IPS DF 19.7 (cell line): ENCODE measurements around the gene FRMD7.
"Not testable (repeated sequence)": the region's sequence is repeated elsewhere in the genome, so short reads cannot be mapped to it uniquely, and the experiment has no call there.

Experiments used
- DNase-seq: peaks from one replicate; pipeline ENCODE4 v3.0.0-alpha.2; 2013; ENCODE audit warnings: low read depth, low spot score

FRMD7 gene

GRCh38 chrX:132127743-132128142, at the start of gene FRMD7:
Gene FRMD7 (minus strand): TSS chrX:132128020. CDS start chrX:132127844, 176 bp downstream.
- no peak for DNase-seq

- DNase-seq, result no peak
Observed at GRCh38 chrX:132173647-132174046, 45.8 kb upstream of the FRMD7 start.

DNA sequence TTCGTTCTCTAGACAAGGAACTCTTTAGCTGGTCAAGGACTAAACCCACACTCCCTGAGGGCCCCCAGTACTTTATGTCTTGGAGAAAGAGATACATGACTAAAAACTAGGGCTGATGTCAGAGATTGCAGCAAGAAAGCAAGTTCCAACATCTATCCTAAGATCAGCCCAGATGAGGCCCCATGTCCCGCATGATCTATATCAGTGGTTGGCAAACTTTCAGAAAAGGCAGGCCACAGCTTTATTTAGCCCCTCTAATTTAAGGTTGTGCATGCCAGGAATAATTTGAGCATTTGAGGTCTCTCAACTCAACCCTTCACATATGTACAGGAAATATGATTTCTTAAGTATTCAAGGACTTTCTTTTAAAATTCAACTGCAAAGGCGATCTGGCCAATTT, 44.1 kb upstream of the FRMD7 start:
- DNase-seq, result no peak

DNA sequence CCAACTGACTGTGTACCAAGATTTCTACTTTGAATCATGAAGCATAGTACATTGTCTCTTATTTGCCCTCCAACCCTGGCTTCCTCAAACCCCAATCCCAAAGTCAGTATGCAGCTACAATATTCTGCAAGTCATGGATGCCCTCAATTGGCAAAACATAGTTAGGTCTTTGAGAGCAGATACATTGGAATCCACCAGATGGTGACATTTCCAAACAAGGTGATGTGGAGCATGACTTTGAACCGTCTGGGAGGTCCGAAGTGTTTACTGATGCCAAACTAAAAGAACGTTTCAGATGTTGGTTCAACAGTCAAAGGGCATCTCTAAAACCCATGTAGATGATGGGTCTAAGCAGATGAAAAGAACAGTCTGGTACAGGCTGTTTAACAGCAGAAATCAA, 43.7 kb upstream of the FRMD7 start:
- no peak for DNase-seq

- no peak for DNase-seq
Observed at GRCh38 chrX:132169554-132169953, 41.7 kb upstream of the FRMD7 start.

GRCh38 chrX:132165651-132166050, 37.8 kb upstream of the FRMD7 start:
- no peak for DNase-seq

DNA sequence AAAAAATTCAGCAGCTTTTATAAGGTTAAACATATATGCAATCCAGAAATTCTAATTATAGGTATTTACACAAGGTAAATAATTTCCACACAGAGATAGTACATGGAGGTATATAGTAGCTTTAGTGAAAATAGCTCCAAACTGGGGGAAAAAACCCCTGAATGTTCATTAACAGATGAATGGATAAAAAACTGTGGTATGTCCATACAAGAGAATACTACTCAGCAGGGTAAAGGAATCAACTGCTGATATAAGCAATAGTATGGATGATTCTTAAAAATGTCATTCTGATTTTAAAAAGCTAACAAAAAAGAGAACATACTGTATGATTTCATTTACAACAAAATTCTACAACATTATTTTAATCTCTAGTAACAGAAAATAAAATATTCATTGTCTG, 37.2 kb upstream of the FRMD7 start:
- no peak for DNase-seq

DNA sequence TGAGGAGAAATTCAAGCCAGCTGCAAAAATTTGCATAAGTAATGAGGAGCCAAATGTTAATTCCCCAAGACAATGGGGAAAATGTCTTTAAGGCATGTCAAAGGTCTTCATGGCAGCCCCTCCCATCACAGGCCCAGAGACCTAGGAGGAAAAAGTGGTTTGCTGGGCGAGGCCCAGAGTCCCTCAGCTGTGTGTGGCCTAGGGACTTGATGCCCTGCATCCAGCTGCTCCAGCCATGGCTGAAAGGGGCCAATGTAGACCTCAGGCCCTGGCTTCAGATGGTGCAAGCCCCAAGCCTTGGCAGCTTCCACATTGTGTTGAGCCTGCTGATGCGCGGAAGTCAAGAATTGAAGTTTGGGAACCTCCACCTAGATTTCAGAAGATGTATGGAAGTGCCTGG, 35.3 kb upstream of the FRMD7 start:
- not testable (repeated sequence) for DNase-seq

GRCh38 chrX:132153166-132153565, 25.3 kb upstream of the FRMD7 start:
- no peak for DNase-seq

- no peak for DNase-seq
Observed at GRCh38 chrX:132146456-132146855, 18.6 kb upstream of the FRMD7 start.

- no peak for DNase-seq
Observed at GRCh38 chrX:132144061-132144460, 16.2 kb upstream of the FRMD7 start.

DNA sequence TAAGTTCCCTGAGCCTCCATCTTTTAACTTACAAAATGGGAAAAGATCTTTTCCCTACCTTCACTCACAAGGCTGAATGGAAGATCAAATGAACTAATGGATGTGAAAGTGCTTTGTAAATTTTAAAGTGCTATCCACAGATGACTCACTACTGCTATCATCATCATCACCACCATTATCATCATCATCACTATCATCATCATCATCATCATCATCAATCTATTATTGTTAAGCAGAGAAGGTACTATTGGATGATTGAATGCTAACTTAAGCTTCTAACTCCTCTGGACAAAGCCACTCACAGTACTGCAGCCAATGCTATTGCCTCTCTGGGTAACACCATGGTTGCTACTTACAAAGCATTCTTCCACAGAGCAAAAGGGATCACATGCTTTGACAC, 1.9 kb downstream of the FRMD7 start:
- no peak for DNase-seq

- DNase-seq, result no peak
Observed at GRCh38 chrX:132120913-132121312, 6.9 kb downstream of the FRMD7 start.

- no peak for DNase-seq
Observed at GRCh38 chrX:132119821-132120515, 7.9 kb downstream of the FRMD7 start.

- DNase-seq, result no peak
Observed at GRCh38 chrX:132119283-132119682, 8.5 kb downstream of the FRMD7 start.

DNA sequence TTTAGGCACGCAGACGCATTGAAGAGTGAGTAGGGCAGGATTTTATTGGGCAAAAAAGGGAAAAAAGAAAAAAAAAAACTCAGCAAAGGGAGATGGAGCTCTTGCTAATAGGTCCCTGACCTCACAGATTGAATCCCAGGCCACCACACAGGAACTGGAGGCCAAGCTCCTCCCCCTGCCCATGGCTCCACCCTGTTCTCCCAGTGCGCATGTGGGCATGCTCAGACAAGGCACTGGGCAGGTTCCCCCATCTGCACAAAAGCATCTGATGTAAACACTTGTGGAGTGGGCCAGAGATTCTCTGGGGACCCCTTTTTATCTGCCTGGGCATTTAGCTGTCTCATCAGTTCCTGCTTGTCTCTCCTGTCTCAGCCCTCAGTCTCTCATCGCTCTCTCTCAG, 9.5 kb downstream of the FRMD7 start:
- DNase-seq, result no peak

DNA sequence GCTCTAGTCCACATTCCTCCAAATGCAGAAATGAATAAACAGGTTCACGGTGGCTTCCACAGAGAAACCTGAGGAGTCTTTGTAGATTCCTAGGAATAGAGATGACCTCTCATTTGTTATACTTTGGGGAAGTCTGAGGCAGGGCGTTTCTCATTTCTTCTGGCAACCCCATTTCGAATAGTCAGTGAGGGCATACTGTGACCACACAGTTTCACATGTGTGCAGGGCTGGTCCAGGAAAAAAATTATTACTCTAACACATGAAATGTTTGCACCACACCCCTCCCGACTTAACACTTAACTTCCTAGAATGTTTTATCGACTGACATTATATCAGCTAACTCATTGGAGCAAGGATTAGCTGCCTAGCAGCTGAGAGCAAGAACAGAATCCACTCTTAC, 12.0 kb downstream of the FRMD7 start:
- DNase-seq, result no peak

DNA sequence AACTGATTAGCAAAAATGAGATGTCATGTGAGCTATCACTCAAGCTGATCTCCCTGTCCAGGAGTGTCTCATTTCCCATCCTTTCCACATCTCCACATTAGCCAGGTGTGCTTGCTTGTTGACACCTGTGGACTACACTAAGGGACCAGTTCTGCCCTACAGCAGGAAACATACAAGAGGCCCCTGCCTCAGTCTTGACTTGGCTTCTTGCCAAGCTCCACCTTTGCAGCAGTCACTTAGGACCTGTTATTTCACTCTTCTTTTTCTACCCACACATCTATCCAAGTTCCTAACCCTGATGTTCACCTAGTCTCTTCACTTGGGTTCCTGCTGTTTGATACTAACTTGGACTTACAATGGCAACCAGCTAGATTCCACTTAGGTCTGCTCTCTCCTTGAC, 13.2 kb downstream of the FRMD7 start:
- DNase-seq, result no peak

DNA sequence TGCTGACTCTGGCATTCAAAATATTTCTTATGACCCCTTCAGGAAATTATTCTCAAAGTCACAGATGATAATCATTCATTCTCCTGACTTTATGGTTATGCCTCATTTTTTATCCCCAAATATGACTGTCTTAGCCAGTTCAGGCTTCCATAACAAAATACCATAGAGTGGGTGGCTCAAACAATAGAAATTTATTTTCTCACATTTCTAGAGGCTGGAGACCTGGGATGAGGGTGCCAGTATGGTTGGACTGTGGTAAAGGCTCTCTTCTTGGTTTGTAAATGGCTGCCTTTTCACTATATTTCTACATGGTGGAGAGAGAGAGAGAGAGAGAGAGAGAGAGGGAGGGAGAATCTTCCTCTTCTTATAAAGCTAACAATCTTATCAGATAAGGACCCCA, 20.5 kb downstream of the FRMD7 start:
- no peak for DNase-seq

- DNase-seq, result no peak
Observed at GRCh38 chrX:132101799-132102198, 26.0 kb downstream of the FRMD7 start.

GRCh38 chrX:132101206-132101605, 26.6 kb downstream of the FRMD7 start:
- no peak for DNase-seq

- DNase-seq, result not testable (repeated sequence)
Observed at GRCh38 chrX:132098704-132099103, 29.1 kb downstream of the FRMD7 start.

- no peak for DNase-seq
Observed at GRCh38 chrX:132094164-132094563, 33.7 kb downstream of the FRMD7 start.

DNA sequence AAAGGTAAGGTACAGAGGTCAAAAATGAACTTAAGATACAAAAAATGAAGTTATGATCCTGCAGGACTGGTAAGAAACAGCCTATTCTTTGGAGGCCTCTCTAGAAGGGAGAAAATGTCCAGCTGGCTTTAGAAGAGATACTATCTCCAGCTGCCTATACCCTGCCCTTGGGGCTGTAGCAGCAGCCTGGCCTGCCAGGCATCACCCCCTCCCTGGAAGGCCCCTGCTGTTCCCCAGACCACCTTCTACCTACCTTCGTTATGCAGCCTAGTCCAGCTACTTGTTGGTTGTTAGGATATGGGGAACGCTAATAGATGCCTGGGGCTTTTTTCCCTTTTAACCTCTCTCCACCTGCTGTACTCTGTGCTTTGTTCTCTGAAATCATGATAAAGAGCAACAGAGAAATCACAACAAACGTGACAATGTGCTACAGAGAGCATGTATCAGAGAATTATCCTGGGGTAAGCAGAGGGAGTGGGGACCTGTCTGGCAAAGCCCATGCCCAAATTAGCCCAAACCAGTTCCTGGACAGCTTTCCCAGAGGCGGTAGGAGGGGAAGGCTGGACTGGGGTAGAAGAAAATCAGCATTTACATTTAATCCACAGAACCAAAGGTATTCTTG, 34.5 kb downstream of the FRMD7 start:
- no peak for DNase-seq
